DND-41 (cell line): ENCODE data around the gene UBL7.

Experiments used
- EZH2 ChIP-seq: IDR thresholded peaks from 3 replicates; pipeline ENCODE4 v1.6.1; 2012; ENCODE audit warnings: borderline replicate concordance, low read depth, mild to moderate bottlenecking, moderate library complexity, low read length, inconsistent platforms; ENCODE audit not compliant: severe bottlenecking
- TF ChIP-seq, protein P1 (sequence below): IDR thresholded peaks from 2 replicates; pipeline ENCODE4 v1.5.1; 2012; ENCODE audit warnings: borderline replicate concordance, low read length, moderate library complexity, mild to moderate bottlenecking; ENCODE audit not compliant: poor library complexity, severe bottlenecking; ENCODE audit errors: extremely low read depth

- TF ChIP-seq, protein P1, sequence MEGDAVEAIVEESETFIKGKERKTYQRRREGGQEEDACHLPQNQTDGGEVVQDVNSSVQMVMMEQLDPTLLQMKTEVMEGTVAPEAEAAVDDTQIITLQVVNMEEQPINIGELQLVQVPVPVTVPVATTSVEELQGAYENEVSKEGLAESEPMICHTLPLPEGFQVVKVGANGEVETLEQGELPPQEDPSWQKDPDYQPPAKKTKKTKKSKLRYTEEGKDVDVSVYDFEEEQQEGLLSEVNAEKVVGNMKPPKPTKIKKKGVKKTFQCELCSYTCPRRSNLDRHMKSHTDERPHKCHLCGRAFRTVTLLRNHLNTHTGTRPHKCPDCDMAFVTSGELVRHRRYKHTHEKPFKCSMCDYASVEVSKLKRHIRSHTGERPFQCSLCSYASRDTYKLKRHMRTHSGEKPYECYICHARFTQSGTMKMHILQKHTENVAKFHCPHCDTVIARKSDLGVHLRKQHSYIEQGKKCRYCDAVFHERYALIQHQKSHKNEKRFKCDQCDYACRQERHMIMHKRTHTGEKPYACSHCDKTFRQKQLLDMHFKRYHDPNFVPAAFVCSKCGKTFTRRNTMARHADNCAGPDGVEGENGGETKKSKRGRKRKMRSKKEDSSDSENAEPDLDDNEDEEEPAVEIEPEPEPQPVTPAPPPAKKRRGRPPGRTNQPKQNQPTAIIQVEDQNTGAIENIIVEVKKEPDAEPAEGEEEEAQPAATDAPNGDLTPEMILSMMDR: no peak
- no peak for TF ChIP-seq EZH2
Observed at GRCh38 chr15:74429781-74430400, 31.1 kb downstream of the UBL7 start.
